ENCODE data around the gene TNFSF12. TPM values are rescaled to one million over a fixed set of nuclear protein-coding genes. Genes with fewer than 3 reads are reported as not detected.
"Not testable (repeated sequence)": the region's sequence is repeated elsewhere in the genome, so short reads cannot be mapped to it uniquely, and the experiment has no call there.

Gene TNFSF12
- total RNA-seq, 1 experiment from 2014 or later = not detected

DNA sequence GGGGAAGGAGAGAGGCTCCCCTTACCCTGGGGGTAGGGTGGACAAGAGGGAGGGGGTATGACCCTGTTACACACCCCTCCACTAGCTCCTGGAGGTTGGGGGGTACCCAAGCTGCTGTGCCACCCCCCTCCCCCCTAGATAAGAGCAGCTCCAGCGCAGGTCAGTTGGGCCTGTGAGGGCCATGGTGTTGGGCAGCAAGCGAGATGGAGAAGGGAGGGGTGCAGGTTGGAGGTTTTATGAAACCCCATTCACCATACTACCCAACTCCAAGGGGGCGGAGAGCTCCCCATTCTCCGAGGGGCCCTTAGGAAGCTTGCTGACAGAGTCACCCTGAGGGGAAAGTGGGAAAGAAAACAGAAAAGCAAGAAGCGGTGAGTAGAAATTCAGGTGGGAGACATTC lies 42.7 kb downstream of the TNFSF12 start:
- ChIA-PET CTCF (no interaction called here), POLR2A (interaction anchor here (0.6 kb wide), 1 partner anchor 172 kb away, joined by 3 read pairs; no protein-coding TSS in a partner anchor)
- Histone ChIP-seq H3K4me1 (no peaks in the 10 kb centered on the region), H3K4me3 (ENCODE audit: low read depth, low read length) (no peak overlapping the region), H3K9me3 (no peaks in the 10 kb centered on the region), H3K36me3 (ENCODE audit: control insufficient read depth, insufficient read depth, low read length) (no peaks in the 10 kb centered on the region), H3K27me3 (replicated peaks; ENCODE audit: control insufficient read depth, insufficient read depth, low read length) (no peaks in the 10 kb centered on the region)
- H3K4me1 Mint-ChIP-seq (ENCODE audit: low read depth, unreplicated experiment) = no peaks in the 10 kb centered on the region
- TF ChIP-seq, protein P1, sequence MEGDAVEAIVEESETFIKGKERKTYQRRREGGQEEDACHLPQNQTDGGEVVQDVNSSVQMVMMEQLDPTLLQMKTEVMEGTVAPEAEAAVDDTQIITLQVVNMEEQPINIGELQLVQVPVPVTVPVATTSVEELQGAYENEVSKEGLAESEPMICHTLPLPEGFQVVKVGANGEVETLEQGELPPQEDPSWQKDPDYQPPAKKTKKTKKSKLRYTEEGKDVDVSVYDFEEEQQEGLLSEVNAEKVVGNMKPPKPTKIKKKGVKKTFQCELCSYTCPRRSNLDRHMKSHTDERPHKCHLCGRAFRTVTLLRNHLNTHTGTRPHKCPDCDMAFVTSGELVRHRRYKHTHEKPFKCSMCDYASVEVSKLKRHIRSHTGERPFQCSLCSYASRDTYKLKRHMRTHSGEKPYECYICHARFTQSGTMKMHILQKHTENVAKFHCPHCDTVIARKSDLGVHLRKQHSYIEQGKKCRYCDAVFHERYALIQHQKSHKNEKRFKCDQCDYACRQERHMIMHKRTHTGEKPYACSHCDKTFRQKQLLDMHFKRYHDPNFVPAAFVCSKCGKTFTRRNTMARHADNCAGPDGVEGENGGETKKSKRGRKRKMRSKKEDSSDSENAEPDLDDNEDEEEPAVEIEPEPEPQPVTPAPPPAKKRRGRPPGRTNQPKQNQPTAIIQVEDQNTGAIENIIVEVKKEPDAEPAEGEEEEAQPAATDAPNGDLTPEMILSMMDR (IDR thresholded peaks at IDR 0.05; ENCODE audit: insufficient read depth in 1 of 2, low read depth in 1 of 2, low read length in 1 of 2, severe bottlenecking in 1 of 2, unreplicated experiment in 1 of 2) = no peak
- DNase-seq = no peak
- H3K36me3 Mint-ChIP-seq (ENCODE audit: insufficient read depth, unreplicated experiment) = peaks cover 66% of the 10 kb centered on the region
- H3K27ac Mint-ChIP-seq (ENCODE audit: unreplicated experiment) = peak overlapping the region; percentile 53
- no TSS peak for BruUV-seq (replicated peaks)
- intact Hi-C loops (cut with micrococcal nuclease; ENCODE audit: unreplicated experiment) = no loop called here
- no peak overlapping the region for H3K4me3 Mint-ChIP-seq (ENCODE audit: unreplicated experiment)
- H3K27me3 Mint-ChIP-seq (ENCODE audit: insufficient read depth, unreplicated experiment) = no peaks in the 10 kb centered on the region
- no peaks in the 10 kb centered on the region for H3K9me3 Mint-ChIP-seq (ENCODE audit: unreplicated experiment)

DNA sequence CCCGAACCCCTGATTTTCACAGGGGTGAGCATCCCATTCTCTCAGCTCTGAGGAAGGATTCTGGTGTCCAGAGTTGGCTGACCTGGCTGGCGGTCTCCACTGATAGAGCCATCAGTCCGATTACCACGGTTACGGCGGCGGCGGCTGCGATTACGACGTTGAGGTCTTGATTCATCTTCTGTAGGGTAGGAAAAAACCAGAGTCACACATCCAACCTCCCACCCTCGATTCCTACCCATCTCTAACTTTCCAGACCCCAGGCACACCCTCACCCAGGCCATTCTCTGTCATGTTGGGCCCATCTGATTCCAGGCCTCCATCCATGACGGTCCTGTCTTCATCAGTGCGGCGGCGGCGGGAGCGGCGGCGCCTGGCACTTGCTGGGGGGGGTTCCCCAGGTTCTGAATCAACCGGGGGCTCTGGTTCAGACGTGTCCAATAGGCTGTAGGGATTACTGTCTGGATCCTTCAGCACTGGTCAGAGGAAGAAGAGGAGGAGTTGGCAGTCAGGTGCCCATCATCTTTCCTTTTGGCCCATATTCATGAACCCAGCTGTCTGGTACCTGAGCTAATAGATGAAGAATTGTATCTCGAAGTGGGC lies 43.7 kb downstream of the TNFSF12 start:
- Histone ChIP-seq H3K4me3 (ENCODE audit: low read depth, low read length) (no peak overlapping the region), H3K27me3 (replicated peaks; ENCODE audit: control insufficient read depth, insufficient read depth, low read length) (no peaks in the 10 kb centered on the region), H3K4me1 (no peaks in the 10 kb centered on the region), H3K36me3 (ENCODE audit: control insufficient read depth, insufficient read depth, low read length) (no peaks in the 10 kb centered on the region), H3K9me3 (no peaks in the 10 kb centered on the region)
- CTCF ChIA-PET = no interaction called here
- Mint-ChIP-seq H3K36me3 (ENCODE audit: insufficient read depth, unreplicated experiment) (peaks cover 69% of the 10 kb centered on the region), H3K27ac (ENCODE audit: unreplicated experiment) (no peak overlapping the region), H3K9me3 (ENCODE audit: unreplicated experiment) (no peaks in the 10 kb centered on the region), H3K4me3 (ENCODE audit: unreplicated experiment) (no peak overlapping the region), H3K4me1 (ENCODE audit: low read depth, unreplicated experiment) (no peaks in the 10 kb centered on the region), H3K27me3 (ENCODE audit: insufficient read depth, unreplicated experiment) (no peaks in the 10 kb centered on the region)
- POLR2A ChIA-PET = interaction anchor here (0.6 kb wide), 1 partner anchor 173 kb away, joined by 3 read pairs; no protein-coding TSS in a partner anchor
- no TSS peak for BruUV-seq (replicated peaks)
- no peak for DNase-seq
- TF ChIP-seq, protein P1 (IDR thresholded peaks at IDR 0.05; ENCODE audit: insufficient read depth in 1 of 2, low read depth in 1 of 2, low read length in 1 of 2, severe bottlenecking in 1 of 2, unreplicated experiment in 1 of 2) = no peak
- intact Hi-C loops (cut with micrococcal nuclease; ENCODE audit: unreplicated experiment) = no loop called here

- Mint-ChIP-seq H3K4me1 (ENCODE audit: low read depth, unreplicated experiment) (no peaks in the 10 kb centered on the region), H3K4me3 (ENCODE audit: unreplicated experiment) (no peak overlapping the region), H3K36me3 (ENCODE audit: insufficient read depth, unreplicated experiment) (peaks cover 68% of the 10 kb centered on the region), H3K27me3 (ENCODE audit: insufficient read depth, unreplicated experiment) (no peaks in the 10 kb centered on the region), H3K9me3 (ENCODE audit: unreplicated experiment) (no peaks in the 10 kb centered on the region), H3K27ac (ENCODE audit: unreplicated experiment) (no peak overlapping the region)
- DNase-seq = no peak
- H3K27me3 ChIP-seq (replicated peaks; ENCODE audit: control insufficient read depth, insufficient read depth, low read length) = no peaks in the 10 kb centered on the region
- H3K4me3 ChIP-seq (ENCODE audit: low read depth, low read length) = no peak overlapping the region
- intact Hi-C loops (cut with micrococcal nuclease; ENCODE audit: unreplicated experiment) = no loop called here
- BruUV-seq (replicated peaks) = no TSS peak
- POLR2A ChIA-PET = no interaction called here
- H3K36me3 ChIP-seq (ENCODE audit: control insufficient read depth, insufficient read depth, low read length) = no peaks in the 10 kb centered on the region
- no peaks in the 10 kb centered on the region for H3K4me1 ChIP-seq
- TF ChIP-seq, protein P1 (IDR thresholded peaks at IDR 0.05; ENCODE audit: insufficient read depth in 1 of 2, low read depth in 1 of 2, low read length in 1 of 2, severe bottlenecking in 1 of 2, unreplicated experiment in 1 of 2) = no peak
- CTCF ChIA-PET = no interaction called here
- no peaks in the 10 kb centered on the region for H3K9me3 ChIP-seq
Measured at GRCh38 chr17:7593296-7593695, 44.4 kb downstream of the TNFSF12 start.

DNA sequence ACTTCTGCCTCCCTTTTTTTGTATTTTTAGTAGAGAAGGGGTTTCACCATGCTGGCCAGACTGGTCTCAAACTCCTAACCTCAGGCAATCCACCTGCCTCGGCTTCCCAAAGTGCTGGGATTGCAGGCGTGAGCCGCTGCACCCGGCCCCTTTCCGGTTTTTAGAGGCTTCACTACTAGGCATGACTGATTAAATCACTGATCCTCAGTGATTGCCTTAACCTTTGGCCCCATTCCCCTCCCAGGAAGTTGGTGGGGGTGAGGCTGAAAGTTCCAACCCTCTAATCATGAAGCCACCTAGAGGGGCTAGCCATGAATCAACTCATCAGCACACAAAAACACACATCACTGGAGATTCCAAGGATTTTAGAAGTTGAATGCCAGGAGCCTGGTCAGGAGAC lies 48.7 kb downstream of the TNFSF12 start:
- H3K27me3 ChIP-seq (replicated peaks; ENCODE audit: control insufficient read depth, insufficient read depth, low read length); H3K27me3 Mint-ChIP-seq (ENCODE audit: insufficient read depth, unreplicated experiment); DNase-seq; H3K36me3 ChIP-seq (ENCODE audit: control insufficient read depth, insufficient read depth, low read length); intact Hi-C loops (cut with micrococcal nuclease; ENCODE audit: unreplicated experiment); H3K4me3 ChIP-seq (ENCODE audit: low read depth, low read length); H3K27ac Mint-ChIP-seq (ENCODE audit: unreplicated experiment); POLR2A ChIA-PET; CTCF ChIA-PET; BruUV-seq (replicated peaks); H3K4me1 Mint-ChIP-seq (ENCODE audit: low read depth, unreplicated experiment); H3K4me3 Mint-ChIP-seq (ENCODE audit: unreplicated experiment); H3K4me1 ChIP-seq; H3K9me3 Mint-ChIP-seq (ENCODE audit: unreplicated experiment); H3K9me3 ChIP-seq: not testable (repeated sequence)
- H3K36me3 Mint-ChIP-seq (ENCODE audit: insufficient read depth, unreplicated experiment) = peaks cover 89% of the 10 kb centered on the region

Measured in Caco-2 (cell line).